HepG2 (cell line): ENCODE data around the gene AUTS2. TPM values are rescaled to one million over a fixed set of nuclear protein-coding genes. Genes with fewer than 3 reads are reported as not detected.

Experiments used
- ATAC-seq: fragments of 200-7000 bp; cut with Tn5 transposase; 3 replicates; pipeline ENCODE4 v1.9.1; 2020; ENCODE audit warnings: mild to moderate bottlenecking, moderate library complexity
- BruUV-seq: library from RNA; stranded (reverse); fragments of 400-500 nt; replicated peaks from 2 replicates; lab custom pipeline; 2021; lab: Mats Ljungman, UMichigan
- CTCF ChIA-PET: fragments of 300-600 bp; formaldehyde crosslinking; extraction: SDS; loops from one replicate; lab custom pipeline; 2021; ENCODE audit warnings: low total read pairs, inconsistent platforms, low intra/inter-chr PET ratio; lab: Yijun Ruan, JAX
- POLR2A ChIA-PET: fragments of 350-600 bp; sonication (Branson Sonifier 250); formaldehyde crosslinking; loops from one replicate; lab custom pipeline; 2020; ENCODE audit warnings: antibody characterized with exemption, inconsistent platforms; lab: Yijun Ruan, JAX
- DNase-seq: peaks from one replicate; pipeline ENCODE4 v3.0.0-alpha.2; 2015; ENCODE audit warnings: low spot score
- FAIRE-seq: peaks from 3 replicates; lab custom pipeline; 2011; peaks lifted over from hg19 to GRCh38; lab: Jason Lieb, UNC
- H2AFZ ChIP-seq: one replicate; pipeline ENCODE4 v1.6.1; 2011; ENCODE audit warnings: low read length, inconsistent platforms
- H3K27ac ChIP-seq: fragments of 300-600 bp; 3 replicates; pipeline ENCODE4 v1.8.0; 2011; ENCODE audit warnings: mixed run types, mild to moderate bottlenecking, mixed read lengths, low read length, inconsistent platforms; ENCODE audit not compliant: insufficient read depth; ENCODE audit errors: extremely low read length
- H3K27me3 ChIP-seq, 2 experiments: fragments of 200-600 bp in 1 of 2; 2 replicates in 1 of 2; 3 replicates in 1 of 2; pipeline versions ENCODE4 v1.6.0 to v1.8.0; 2011; ENCODE audit warnings: low read length in 2 of 2, mild to moderate bottlenecking in 2 of 2, moderate library complexity in 2 of 2, inconsistent platforms in 1 of 2; ENCODE audit not compliant: insufficient read depth in 2 of 2, control insufficient read depth in 1 of 2
- H3K36me3 ChIP-seq, 2 experiments: fragments of 200-600 bp in 1 of 2; replicated peaks in 1 of 2; 2 replicates in 1 of 2; 3 replicates in 1 of 2; pipeline versions ENCODE4 v1.5.1 to v1.8.0; 2011; ENCODE audit warnings: low read length in 2 of 2, inconsistent platforms in 1 of 2; ENCODE audit not compliant: insufficient read depth in 2 of 2, control insufficient read depth in 1 of 2
- H3K4me1 ChIP-seq: 2 replicates; pipeline ENCODE4 v1.5.1; 2012; ENCODE audit warnings: low read length, inconsistent platforms; ENCODE audit not compliant: insufficient read depth
- H3K4me2 ChIP-seq: 2 replicates; pipeline ENCODE4 v1.6.0; 2011; ENCODE audit warnings: low read depth, low read length, inconsistent platforms
- H3K4me3 ChIP-seq, 3 experiments: fragments of 200-600 bp in 1 of 3; sonication (generic), shearing (Covaris generic) in 1 of 3; replicated peaks in 1 of 3; 2 replicates each; pipeline ENCODE4 v1.5.1; 2011 to 2016; ENCODE audit warnings: low read length in 3 of 3, inconsistent platforms in 2 of 3, low read depth in 2 of 3, mild to moderate bottlenecking in 2 of 3, control low read depth in 1 of 3, mixed read lengths in 1 of 3; ENCODE audit not compliant: insufficient read depth in 1 of 3
- H3K79me2 ChIP-seq: one replicate; pipeline ENCODE4 v1.6.1; 2011; ENCODE audit warnings: low read length, inconsistent platforms; ENCODE audit not compliant: insufficient read depth
- H3K9ac ChIP-seq: 2 replicates; pipeline ENCODE4 v1.6.0; 2011; ENCODE audit warnings: mild to moderate bottlenecking, low read depth, low read length, inconsistent platforms; ENCODE audit not compliant: insufficient read depth
- H3K9me3 ChIP-seq: 2 replicates; pipeline ENCODE4 v1.5.1; 2012; ENCODE audit warnings: mild to moderate bottlenecking, low read length
- H4K20me1 ChIP-seq: 2 replicates; pipeline ENCODE4 v1.6.0; 2011; ENCODE audit warnings: inconsistent platforms, mild to moderate bottlenecking, low read length, moderate library complexity; ENCODE audit not compliant: insufficient read depth
- CREB1 ChIP-seq, 2 experiments: fragments of 450-650 bp in 1 of 2; IDR thresholded peaks; 2 replicates each; pipeline ENCODE4 v1.6.1; 2016 to 2017; ENCODE audit warnings: control low read depth in 1 of 2, mild to moderate bottlenecking in 1 of 2, missing compliant biosample characterization in 1 of 2, missing genetic modification characterization in 1 of 2
- EED ChIP-seq: sonication (generic); formaldehyde crosslinking; IDR thresholded peaks from 2 replicates; pipeline ENCODE4 v1.5.0; 2020; ENCODE audit warnings: mild to moderate bottlenecking, missing genetic modification reagents
- ETV5 ChIP-seq: IDR thresholded peaks from 2 replicates; pipeline ENCODE4 v1.6.1; 2018; ENCODE audit warnings: missing biosample characterization, missing genetic modification reagents, inconsistent platforms, borderline replicate concordance
- FOSL1 ChIP-seq: sonication (generic); formaldehyde crosslinking; IDR thresholded peaks from 2 replicates; pipeline ENCODE4 v1.9.0; 2021; ENCODE audit warnings: missing genetic modification reagents, borderline replicate concordance
- GFI1 ChIP-seq: sonication (generic); formaldehyde crosslinking; IDR thresholded peaks from 2 replicates; pipeline ENCODE4 v1.5.0; 2020; ENCODE audit warnings: missing genetic modification reagents, mild to moderate bottlenecking, borderline replicate concordance
- MAFK ChIP-seq, 2 experiments: IDR thresholded peaks in 1 of 2; conservative IDR thresholded peaks in 1 of 2; 2 replicates each; pipeline ENCODE4 v1.6.1; 2011; ENCODE audit warnings: improper control_type of control experiment in 2 of 2, low read length in 2 of 2
- MEIS1 ChIP-seq: sonication (generic); formaldehyde crosslinking; IDR thresholded peaks from 2 replicates; pipeline ENCODE4 v1.9.0; 2021; ENCODE audit warnings: mild to moderate bottlenecking, missing genetic modification reagents, moderate library complexity, borderline replicate concordance
- PRMT3 ChIP-seq: sonication (generic); formaldehyde crosslinking; IDR thresholded peaks from 2 replicates; pipeline ENCODE4 v1.8.1; 2022; ENCODE audit warnings: low read depth, mild to moderate bottlenecking, moderate library complexity, missing genetic modification reagents, borderline replicate concordance
- RAD21 ChIP-seq: fragments of 450-650 bp; formaldehyde crosslinking; IDR thresholded peaks from 2 replicates; pipeline ENCODE4 v1.5.0; 2020; ENCODE audit warnings: mild to moderate bottlenecking
- SALL1 ChIP-seq: sonication (generic); formaldehyde crosslinking; IDR thresholded peaks from 2 replicates; pipeline ENCODE4 v1.8.0; 2022; ENCODE audit warnings: mild to moderate bottlenecking, missing genetic modification reagents
- SNAI1 ChIP-seq: sonication (generic); formaldehyde crosslinking; IDR thresholded peaks from 2 replicates; pipeline ENCODE4 v1.5.0; 2020; ENCODE audit warnings: mild to moderate bottlenecking, missing genetic modification reagents, borderline replicate concordance
- TARDBP ChIP-seq: sonication (generic); formaldehyde crosslinking; IDR thresholded peaks from 2 replicates; pipeline ENCODE4 v1.8.0; 2022; ENCODE audit warnings: mild to moderate bottlenecking, missing genetic modification reagents
- ZNF503 ChIP-seq: sonication (generic); formaldehyde crosslinking; IDR thresholded peaks from 2 replicates; pipeline ENCODE4 v1.4.0; 2020; ENCODE audit warnings: missing genetic modification reagents
- ZNF510 ChIP-seq: sonication (generic); formaldehyde crosslinking; IDR thresholded peaks from 2 replicates; pipeline ENCODE4 v1.4.0; 2020; ENCODE audit warnings: low read depth, mild to moderate bottlenecking, missing genetic modification reagents
- ZNF619 ChIP-seq: sonication (generic); formaldehyde crosslinking; IDR thresholded peaks from 2 replicates; pipeline ENCODE4 v1.4.0; 2020; ENCODE audit warnings: mild to moderate bottlenecking, missing genetic modification reagents
- ZNF878 ChIP-seq: sonication (generic); formaldehyde crosslinking; IDR thresholded peaks from 2 replicates; pipeline ENCODE4 v1.8.1; 2023; ENCODE audit warnings: mild to moderate bottlenecking, missing genetic modification reagents, moderate library complexity
- WGBS: methylation state at CpG from one replicate; pipeline ENCODE4 v1.1.6; 2017; ENCODE audit warnings: low lambda C conversion rate; 5-methylcytosine and 5-hydroxymethylcytosine counted together
- in situ Hi-C: cut with HindIII; loops from 2 replicates; pipeline ENCODE4 v1.10.0; 2017; ENCODE audit warnings: low pct_unique_long_range_greater_than_20kb; ENCODE audit not compliant: extremely low pct_ligation_motif_present
- intact Hi-C: fragments of 100-400 bp; cut with micrococcal nuclease; formaldehyde crosslinking; loops from one replicate; pipeline ENCODE4 v1.10.0; 2022; ENCODE audit not compliant: unreplicated experiment
- polyA plus RNA-seq, 8 experiments: library from polyadenylated mRNA; depleted of rRNA in 3 of 8; stranded (reverse) in 7 of 8; unstranded in 1 of 8; fragments of >200 nt; fragmentation: Illumina TruSeq in 4 of 8; extraction: Trizol in 4 of 8; gene quantifications; 2 replicates each; pipeline versions ENCODE4 v1.2.1 to v1.2.3, GENCODE V29; 2011 to 2016; ENCODE audit warnings: low read depth in 4 of 8, missing spikeins in 1 of 8, mixed read lengths in 1 of 8; ENCODE audit not compliant: insufficient read depth in 1 of 8
- total RNA-seq, 5 experiments: library from RNA; depleted of rRNA; stranded (reverse); fragments of >200 nt; fragmentation: Illumina TruSeq; extraction: Trizol; gene quantifications; 2 replicates each; pipeline ENCODE4 v1.2.3, GENCODE V29; 2016; ENCODE audit warnings: low read depth in 1 of 5

Gene AUTS2
- total and polyA plus RNA-seq, 2 of the 13 experiments (the other 11 are each of a cell fraction or from before 2014, with no cell fraction given), result 0.38 TPM; not detected in 1

GRCh38 chr7:70728872-70729552, 1130.7 kb downstream of the AUTS2 start:
- in situ Hi-C loops, result no loop called here
- H2AFZ ChIP-seq, result no peak overlapping the region
- FAIRE-seq (no peak), ATAC-seq (no peak), DNase-seq (no peak)
- CTCF ChIA-PET, result no interaction called here
- H3K4me1 ChIP-seq, result no peaks in the 10 kb centered on the region
- H3K79me2 ChIP-seq, result no peaks in the 10 kb centered on the region
- BruUV-seq, result no TSS peak
- TF ChIP-seq SALL1 (CRISPR knock-in tag) (no peak), EED (CRISPR knock-in tag) (no peak), TARDBP (CRISPR knock-in tag) (no peak), ETV5 (CRISPR knock-in tag) (no peak), MAFK (conservative IDR thresholded peaks at IDR 0.05 in 1 of 2, IDR thresholded peaks at IDR 0.05 in 1 of 2; ENCODE audit: low read length in 2 of 2) (no peak), GFI1 (CRISPR knock-in tag) (no peak), ZNF503 (CRISPR knock-in tag) (no peak), ZNF878 (no peak), ZNF510 (CRISPR knock-in tag) (no peak), FOSL1 (CRISPR knock-in tag) (no peak), PRMT3 (CRISPR knock-in tag) (no peak), CREB1 (IDR thresholded peaks at IDR 0.05) (no peak), CREB1 (CRISPR knock-in tag; IDR thresholded peaks at IDR 0.05) (no peak), ZNF619 (CRISPR knock-in tag) (no peak), MEIS1 (CRISPR knock-in tag) (no peak), RAD21 (CRISPR knock-in tag) (no peak), SNAI1 (no peak)
- 41% methylated on average over 10 of the region's 13 CpGs for WGBS
- H3K4me3 ChIP-seq, result no peak overlapping the region
- no peaks in the 10 kb centered on the region for H4K20me1 ChIP-seq
- H3K36me3 ChIP-seq, result no peaks in the 10 kb centered on the region
- 0 out of 5 replicates have a peak, but pooled peaks cover 0 to 2% of the 10 kb centered on the region in 2 experiments for H3K27me3 ChIP-seq
- no peak overlapping the region for H3K4me2 ChIP-seq
- H3K9me3 ChIP-seq, result no peaks in the 10 kb centered on the region
- POLR2A ChIA-PET, result no interaction called here
- intact Hi-C loops, result no loop called here
- H3K9ac ChIP-seq, result no peak overlapping the region
- no peak overlapping the region for H3K27ac ChIP-seq
